Ishikawa (cell line): ENCODE results near the gene BMP6.

Experiments used
- CEBPB ChIP-seq: IDR thresholded peaks from 2 replicates; pipeline ENCODE4 v1.6.1; 2012
- CREB1 ChIP-seq: IDR thresholded peaks from 2 replicates; pipeline ENCODE4 v1.6.1; 2012; ENCODE audit warnings: low read depth
- EGR1 ChIP-seq: IDR thresholded peaks from 2 replicates; pipeline ENCODE4 v1.6.1; 2012
- EP300 ChIP-seq: IDR thresholded peaks from 2 replicates; pipeline ENCODE4 v1.6.1; 2012; ENCODE audit warnings: borderline replicate concordance
- FOXM1 ChIP-seq: IDR thresholded peaks from 2 replicates; pipeline ENCODE4 v1.6.1; 2012; ENCODE audit warnings: low read depth, borderline replicate concordance
- NFIC ChIP-seq: IDR thresholded peaks from 2 replicates; pipeline ENCODE4 v1.6.1; 2012
- RAD21 ChIP-seq: IDR thresholded peaks from 2 replicates; pipeline ENCODE4 v1.6.1; 2012; ENCODE audit warnings: low read depth
- REST ChIP-seq: IDR thresholded peaks from 2 replicates; pipeline ENCODE4 v1.6.1; 2012; ENCODE audit warnings: low read depth, mild to moderate bottlenecking
- TAF1 ChIP-seq: IDR thresholded peaks from 2 replicates; pipeline ENCODE4 v1.6.1; 2012; ENCODE audit warnings: low read depth, mild to moderate bottlenecking
- TCF12 ChIP-seq: IDR thresholded peaks from 2 replicates; pipeline ENCODE4 v1.6.1; 2012; ENCODE audit warnings: low read depth
- TEAD4 ChIP-seq: IDR thresholded peaks from 2 replicates; pipeline ENCODE4 v1.6.1; 2012
- USF1 ChIP-seq: IDR thresholded peaks from 2 replicates; pipeline ENCODE4 v1.6.1; 2012
- YY1 ChIP-seq: IDR thresholded peaks from 2 replicates; pipeline ENCODE4 v1.6.1; 2012; ENCODE audit warnings: low read depth
- ZBTB7A ChIP-seq: IDR thresholded peaks from 2 replicates; pipeline ENCODE4 v1.6.1; 2012; ENCODE audit warnings: low read depth
- TF ChIP-seq, protein P1 (sequence below): IDR thresholded peaks from 2 replicates; pipeline ENCODE4 v1.6.1; 2012

The BMP6 gene

GRCh38 chr6:7687145-7688111 lies 38.5 kb upstream of the BMP6 start:
- no peak for TF ChIP-seq TEAD4
- TF ChIP-seq FOXM1, result no peak
- no peak for TF ChIP-seq USF1
- TF ChIP-seq TCF12, result no peak
- no peak for TF ChIP-seq EGR1
- TF ChIP-seq CEBPB, result no peak
- no peak for TF ChIP-seq YY1
- no peak for TF ChIP-seq CREB1
- TF ChIP-seq, protein P1, sequence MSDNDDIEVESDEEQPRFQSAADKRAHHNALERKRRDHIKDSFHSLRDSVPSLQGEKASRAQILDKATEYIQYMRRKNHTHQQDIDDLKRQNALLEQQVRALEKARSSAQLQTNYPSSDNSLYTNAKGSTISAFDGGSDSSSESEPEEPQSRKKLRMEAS, result no peak
- no peak for TF ChIP-seq ZBTB7A

- TF ChIP-seq REST, result no peak
- no peak for TF ChIP-seq EP300
- TF ChIP-seq TAF1, result no peak
- TF ChIP-seq TCF12, result no peak
- TF ChIP-seq USF1, result no peak
- no peak for TF ChIP-seq CEBPB
- TF ChIP-seq ZBTB7A, result no peak
- no peak for TF ChIP-seq RAD21
- TF ChIP-seq NFIC, result no peak
- TF ChIP-seq TEAD4, result no peak
- no peak for TF ChIP-seq FOXM1
- TF ChIP-seq, protein P1, result no peak
- TF ChIP-seq EGR1, result no peak
- no peak for TF ChIP-seq YY1
- no peak for TF ChIP-seq CREB1
Observed at GRCh38 chr6:7691021-7691420, 34.9 kb upstream of the BMP6 start.

- TF ChIP-seq CEBPB (no peak), TCF12 (no peak), TEAD4 (no peak), YY1 (no peak), NFIC (no peak), EP300 (no peak), USF1 (no peak), EGR1 (no peak), REST (no peak), TAF1 (no peak), ZBTB7A (no peak), CREB1 (no peak), FOXM1 (no peak), RAD21 (no peak)
- TF ChIP-seq, protein P1, result no peak
Observed at GRCh38 chr6:7691675-7692452, 34.0 kb upstream of the BMP6 start.

DNA sequence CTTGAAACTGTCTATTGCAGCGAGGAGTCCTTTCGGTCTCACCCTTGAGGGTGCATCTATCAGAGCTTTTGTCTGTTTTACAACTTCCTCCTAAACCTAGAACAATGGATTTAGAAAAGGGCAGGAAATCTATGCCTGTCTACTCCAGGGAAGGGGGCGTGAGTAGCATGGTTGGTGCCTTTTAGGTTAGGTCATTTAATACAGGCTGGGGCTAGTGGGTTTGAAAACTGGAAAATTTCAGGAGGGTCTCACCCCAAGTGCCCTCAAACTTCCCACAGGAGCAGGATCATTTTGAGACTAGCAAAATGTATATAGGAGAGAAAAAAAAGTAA lies 33.5 kb upstream of the BMP6 start:
- TF ChIP-seq EP300 (no peak), RAD21 (no peak), TCF12 (no peak)

- TF ChIP-seq, protein P1, result no peak
- TF ChIP-seq CEBPB (no peak), REST (no peak), EP300 (no peak), YY1 (no peak), TAF1 (no peak), EGR1 (no peak)
Observed at GRCh38 chr6:7693827-7694226, 32.1 kb upstream of the BMP6 start.
